Stomach (tissue), 4 donors: ENCODE results near the gene ANKRD55.

Experiments
- CTCF ChIP-seq, 7 experiments: fragments of 450-650 bp in 4 of 7; fragments of 200-600 bp in 3 of 7; sonication (generic) in 3 of 7; IDR thresholded peaks; one replicate each; pipeline ENCODE4 v1.5.1; 2016 to 2019; ENCODE audit warnings: antibody characterized with exemption in 7 of 7, control low read depth in 2 of 7, mild to moderate bottlenecking in 1 of 7
- EP300 ChIP-seq: sonication (generic); formaldehyde crosslinking; IDR thresholded peaks from one replicate; pipeline ENCODE4 v1.6.1; 2017; ENCODE audit warnings: antibody characterized with exemption
- POLR2A ChIP-seq, 4 donors: fragments of 450-650 bp; IDR thresholded peaks; one replicate each; pipeline ENCODE4 v1.6.1; 2016; ENCODE audit warnings: antibody characterized with exemption in 4 of 4, control low read depth in 2 of 4, mild to moderate bottlenecking in 1 of 4, moderate library complexity in 1 of 4
- POLR2AphosphoS5 ChIP-seq, 3 donors: sonication (generic); formaldehyde crosslinking; IDR thresholded peaks; one replicate each; pipeline ENCODE4 v1.6.1; 2016; ENCODE audit warnings: antibody characterized with exemption in 3 of 3

GRCh38 chr5:56176871-56177533 lies 56.1 kb downstream of the ANKRD55 start:
- no peak for TF ChIP-seq CTCF (IDR thresholded peaks at IDR 0.05)
- TF ChIP-seq EP300, result no peak
- TF ChIP-seq POLR2A (IDR thresholded peaks at IDR 0.05), result no peak
- TF ChIP-seq POLR2AphosphoS5 (IDR thresholded peaks at IDR 0.05), result no peak
